Posterior vena cava (tissue), 2 donors: Measurements from ENCODE around the gene RABEP1. TPM values are rescaled to one million over a fixed set of nuclear protein-coding genes. Genes with fewer than 3 reads are reported as not detected.
"Not testable (repeated sequence)": the region's sequence is repeated elsewhere in the genome, so short reads cannot be mapped to it uniquely, and the experiment has no call there.

Experiments
- DNase-seq: peaks from one replicate; pipeline ENCODE4 v3.0.0-alpha.2; 2020; ENCODE audit warnings: low spot score
- intact Hi-C, 2 donors: fragments of 100-400 bp; cut with DNase I; formaldehyde crosslinking; loops; one replicate each; pipeline versions ENCODE4 v1.14.1 to v1.14.2; 2022 to 2023
- total RNA-seq, 2 donors: library from RNA; stranded (reverse); fragmentation: NEBNext Ultra II Directional; extraction: Animal tissue kit (Norgen Biotek cat#: 25700); gene quantifications; one replicate each; pipeline ENCODE4 v1.2.1, GENCODE V29; 2021
- donor health status: DM: yes; HTN: yes; CAD: no.
- donor health status: DM: yes; HTN: yes; CAD: no.

Gene RABEP1
- total RNA-seq, 2 donors from 2014 or later, result 41.5 to 47.3 TPM

- no peak for DNase-seq
- intact Hi-C loops, result no loop called here
These were observed 126.1 kb downstream of the RABEP1 start for GRCh38 chr17:5408186-5408585.

DNA sequence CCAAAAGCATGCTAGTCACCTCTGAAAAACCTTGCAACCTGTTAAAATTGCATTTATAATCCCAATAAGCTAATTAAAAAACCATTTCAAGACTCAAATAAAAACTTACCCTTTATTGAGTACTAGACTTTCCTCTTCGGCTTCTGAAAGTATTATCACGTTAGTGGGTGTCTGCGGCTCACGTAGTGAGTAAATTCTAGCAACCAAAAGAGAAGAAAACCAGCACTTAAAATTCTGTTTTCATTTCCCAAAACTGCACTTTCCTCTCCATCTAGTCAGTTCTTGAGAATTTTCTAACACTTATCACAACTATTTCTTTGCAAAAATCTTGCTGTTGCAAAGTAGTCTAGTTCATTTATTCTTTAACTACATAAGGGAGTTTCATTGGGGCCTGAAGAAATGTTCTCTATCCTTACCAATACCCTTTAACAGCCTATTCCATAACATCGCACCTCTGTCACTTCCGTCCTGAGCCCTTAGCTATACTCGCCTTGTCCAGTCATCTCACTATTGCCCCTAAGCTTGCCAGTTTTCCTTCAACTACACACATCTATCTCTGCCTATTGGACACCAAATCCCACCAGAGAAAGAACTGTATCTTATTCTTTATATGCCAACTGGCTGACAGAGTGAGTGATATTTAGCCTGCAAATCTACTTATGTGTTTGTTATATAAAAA lies 128.6 kb downstream of the RABEP1 start:
- intact Hi-C loops, result no loop called here
- DNase-seq, result no peak

- DNase-seq, result no peak
- intact Hi-C loops, result no loop called here
These were observed 131.6 kb downstream of the RABEP1 start for GRCh38 chr17:5413682-5414081.

DNA sequence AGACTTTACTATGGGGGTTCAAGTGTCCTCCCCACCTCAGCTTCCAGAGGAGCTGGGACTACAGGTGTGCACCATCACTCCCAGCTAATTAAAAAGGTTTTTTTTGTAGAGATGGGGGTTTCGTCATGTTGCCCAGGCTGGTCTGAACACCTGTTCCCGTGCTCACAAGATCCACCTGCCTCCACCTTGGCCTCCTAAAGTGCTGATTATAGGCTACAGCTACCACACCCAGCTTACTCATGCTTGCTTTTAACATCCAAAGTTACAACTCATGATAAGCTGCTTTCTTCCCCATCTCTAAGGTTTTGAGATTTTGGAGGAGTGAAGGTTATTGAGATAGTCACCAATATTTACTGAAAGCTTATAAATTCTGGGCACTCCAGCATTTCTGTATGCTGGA lies 134.8 kb downstream of the RABEP1 start:
- intact Hi-C loops, result no loop called here
- no peak for DNase-seq

- intact Hi-C loops, result no loop called here
These were observed 136.8 kb downstream of the RABEP1 start for GRCh38 chr17:5418858-5419355.

GRCh38 chr17:5419356-5419958 lies 137.4 kb downstream of the RABEP1 start, which contains the start of gene NUP88:
TSS of gene NUP88 (minus strand) at chr17:5419662. CDS start at chr17:5419650, 12 bp downstream.
- intact Hi-C loops, result no loop called here
- DNase-seq, result peak; percentile 97

More at GRCh38 chr17:5418858-5419355, 136.8 kb downstream of the RABEP1 start:
- no peak for DNase-seq

DNA sequence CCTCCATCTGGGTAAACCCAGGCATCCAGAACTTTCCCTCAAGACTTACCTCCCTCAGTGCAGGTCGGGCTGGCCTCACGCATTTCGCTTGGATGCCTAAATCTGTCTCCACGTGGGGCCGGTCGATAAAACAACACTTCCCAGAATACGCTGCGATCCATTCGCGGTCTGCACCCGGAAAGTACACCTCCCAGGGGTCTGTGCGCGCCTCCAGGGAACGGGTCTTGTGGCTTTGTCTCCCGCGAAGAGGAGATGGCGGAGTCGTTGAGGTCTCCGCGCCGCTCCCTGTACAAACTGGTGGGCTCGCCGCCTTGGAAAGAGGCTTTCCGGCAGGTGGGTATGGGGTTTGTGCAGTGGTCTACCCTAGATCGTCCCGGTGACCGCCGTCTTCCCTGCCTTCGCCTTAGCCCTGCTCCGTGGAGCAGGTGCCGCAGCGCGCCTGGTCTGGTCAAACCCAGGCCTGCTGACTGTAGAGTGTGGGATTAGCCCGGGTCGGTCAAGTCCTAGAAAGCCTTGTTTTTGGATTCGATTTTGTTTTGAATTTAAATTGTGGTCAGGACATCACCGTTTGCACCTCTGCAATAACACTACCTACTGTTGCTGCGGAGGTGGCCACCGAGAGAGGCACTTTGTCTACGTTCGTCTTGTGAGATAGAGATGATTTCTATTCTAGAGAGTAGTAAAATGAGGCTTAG lies 138.0 kb downstream of the RABEP1 start, which contains the start of gene RPAIN:
RPAIN (plus strand) TSS at position 224 of the 695 bp plus-strand sequence; CDS start at position 253, 29 bp downstream.
- DNase-seq, result peak; percentile 95
- intact Hi-C loops, result loop anchor here in 1 of 2 donors (10.0 kb wide), 1 partner anchor 1465 kb away; no protein-coding TSS in a partner anchor

GRCh38 chr17:5422505-5422904 lies 140.4 kb downstream of the RABEP1 start:
- no peak for DNase-seq
- intact Hi-C loops, result loop anchor here in 1 of 2 donors (10.0 kb wide), 1 partner anchor 1468 kb away; no protein-coding TSS in a partner anchor

- no peak for DNase-seq
- intact Hi-C loops, result loop anchor here in 1 of 2 donors (10.0 kb wide), 1 partner anchor 1470 kb away; no protein-coding TSS in a partner anchor
These were observed 142.8 kb downstream of the RABEP1 start for GRCh38 chr17:5424909-5425308.

- DNase-seq, result no peak
- intact Hi-C loops, result loop anchor here in 1 of 2 donors (10.0 kb wide), 1 partner anchor 1471 kb away; no protein-coding TSS in a partner anchor
These were observed 143.7 kb downstream of the RABEP1 start for GRCh38 chr17:5425826-5426225.

DNA sequence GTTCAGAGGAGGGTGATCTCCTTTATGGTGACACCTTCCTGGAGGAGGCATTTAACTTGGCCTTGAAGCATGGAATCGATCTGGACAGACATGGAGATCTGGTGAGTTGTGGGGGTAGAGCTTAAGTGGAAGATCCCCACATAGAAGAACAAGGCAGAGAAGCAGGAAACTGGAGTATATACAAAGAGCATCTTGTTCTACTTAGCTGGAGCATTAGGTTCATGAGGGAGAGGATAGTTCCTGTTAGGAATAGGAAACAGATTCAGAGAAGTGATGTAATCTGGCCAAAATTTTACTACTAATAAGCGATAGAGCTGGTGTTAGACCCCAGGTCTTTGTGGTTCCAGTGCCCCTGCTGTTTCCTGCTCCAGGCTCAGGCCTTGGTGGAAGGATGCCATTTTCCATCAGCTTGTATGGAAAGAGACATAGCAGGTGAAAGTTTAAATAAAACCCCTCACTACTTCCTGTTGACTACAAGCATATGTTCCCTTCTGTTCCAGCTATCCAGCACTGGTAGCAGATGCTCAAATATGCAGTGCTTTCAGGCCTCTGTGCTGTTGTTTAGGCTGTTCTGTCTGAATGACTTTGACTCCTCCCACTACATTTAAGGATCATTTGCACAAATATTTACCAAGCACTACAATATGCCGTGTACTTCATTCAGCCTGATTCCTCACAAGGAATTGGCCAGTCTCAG lies 147.3 kb downstream of the RABEP1 start:
- intact Hi-C loops, result loop anchor here in 1 of 2 donors (10.0 kb wide), 1 partner anchor 1475 kb away; no protein-coding TSS in a partner anchor
- DNase-seq, result no peak

DNA sequence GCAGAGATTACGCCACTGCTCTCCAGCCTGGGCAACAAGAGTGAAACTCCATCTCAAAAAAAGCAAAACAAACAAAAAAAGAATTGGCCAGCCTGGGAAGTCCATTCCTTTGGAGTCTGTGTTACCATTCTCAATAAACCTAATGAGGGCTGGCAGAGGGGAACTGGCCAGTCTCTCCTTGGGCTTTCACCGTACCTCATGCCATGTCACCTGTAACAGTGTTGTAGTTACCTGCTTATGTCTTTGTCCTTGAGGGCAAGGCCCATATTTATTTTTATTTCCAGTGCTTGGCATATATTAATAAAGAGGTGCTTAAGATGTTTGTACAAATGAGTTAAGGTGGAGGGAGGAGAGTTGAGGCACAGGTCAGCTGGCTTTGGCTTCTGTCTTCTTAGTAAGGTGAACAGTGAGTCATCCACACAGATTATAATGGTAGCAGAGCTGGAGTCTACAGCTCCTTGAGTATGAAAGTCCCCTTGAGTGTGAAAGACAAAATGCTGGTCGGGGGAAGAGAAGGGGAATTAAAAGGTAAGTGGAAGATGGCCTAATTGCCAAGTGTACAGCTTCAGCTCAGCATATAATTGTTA lies 148.4 kb downstream of the RABEP1 start:
- intact Hi-C loops, result no loop called here
- DNase-seq, result no peak

DNA sequence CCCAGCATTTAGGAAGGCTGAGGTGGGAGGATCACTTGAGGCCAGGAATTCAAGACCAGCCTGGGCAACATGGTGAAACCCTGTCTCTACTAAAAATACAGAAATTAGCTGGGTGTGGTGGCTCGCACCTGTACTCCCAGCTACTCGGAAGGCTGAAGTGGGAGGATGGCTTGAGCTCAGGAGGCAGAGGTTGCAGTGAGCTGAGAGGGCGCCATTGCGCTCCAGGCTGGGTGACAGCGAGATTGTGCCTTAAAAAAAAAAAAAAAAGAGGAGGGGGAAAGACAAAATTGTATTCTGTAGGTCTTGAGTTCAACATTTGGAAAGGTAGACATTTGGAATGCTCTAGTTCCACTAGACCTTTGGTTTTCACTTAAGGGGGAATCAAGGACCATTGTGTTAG lies 149.2 kb downstream of the RABEP1 start:
- DNase-seq, intact Hi-C loops: not testable (repeated sequence)

- intact Hi-C loops, result no loop called here
- DNase-seq, result no peak
These were observed 150.0 kb downstream of the RABEP1 start for GRCh38 chr17:5431949-5432556.

- DNase-seq, result no peak
- intact Hi-C loops, result no loop called here
These were observed 152.9 kb downstream of the RABEP1 start for GRCh38 chr17:5434984-5435383.
